AG20443 (cell line): ENCODE results near the gene ABCB9.
"Not testable (repeated sequence)": the region's sequence is repeated elsewhere in the genome, so short reads cannot be mapped to it uniquely, and the experiment has no call there.

Experiments used
- DNase-seq: peaks from one replicate; pipeline ENCODE4 v3.0.0; 2012; ENCODE audit warnings: low spot score, mixed read lengths

ABCB9 gene

GRCh38 chr12:122963941-122964265 lies 2.4 kb downstream of the ABCB9 start:
- no peak for DNase-seq

- DNase-seq, result no peak
These were observed 4.5 kb downstream of the ABCB9 start for GRCh38 chr12:122961531-122962329.

- DNase-seq, result no peak
These were observed 6.1 kb downstream of the ABCB9 start for GRCh38 chr12:122960193-122960569.

GRCh38 chr12:122959566-122960192 lies 6.6 kb downstream of the ABCB9 start:
- no peak for DNase-seq

DNA sequence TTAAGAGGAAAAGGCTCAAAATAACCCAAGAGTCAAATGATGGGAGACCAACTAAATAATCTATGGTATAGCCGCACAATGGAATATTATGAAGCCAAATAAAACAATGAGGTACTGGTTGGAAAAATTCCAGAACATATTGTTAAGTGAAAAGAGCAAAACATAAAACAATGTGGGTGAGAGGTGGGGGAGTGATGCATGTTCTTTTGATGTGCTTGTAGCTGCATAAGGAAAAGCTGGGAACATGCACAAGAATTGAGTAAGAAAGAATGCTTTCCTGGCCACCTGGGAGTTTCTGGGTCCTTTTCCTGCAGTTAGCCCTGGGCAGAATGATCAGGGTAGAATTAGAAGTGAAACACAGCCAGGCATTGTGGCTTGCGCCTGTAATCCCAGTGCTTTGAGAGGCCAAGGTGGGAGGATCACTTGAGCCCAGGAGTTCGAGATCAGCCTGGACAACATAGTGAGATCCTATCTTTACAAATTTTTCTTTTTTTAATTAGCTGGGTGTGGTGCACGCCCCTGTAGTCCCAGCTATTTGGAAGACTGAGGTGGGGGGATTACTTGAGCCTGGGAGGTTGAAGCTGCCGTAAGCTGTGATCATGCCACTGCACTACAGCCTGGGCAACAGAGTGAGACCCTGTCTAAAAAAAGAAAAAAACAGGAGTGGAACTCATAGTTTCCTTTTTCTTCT lies 7.9 kb downstream of the ABCB9 start:
- DNase-seq, result no peak

GRCh38 chr12:122956035-122956434 lies 10.2 kb downstream of the ABCB9 start:
- DNase-seq, result no peak

GRCh38 chr12:122955156-122955555 lies 11.1 kb downstream of the ABCB9 start:
- no peak for DNase-seq

GRCh38 chr12:122951979-122952892 lies 14.0 kb downstream of the ABCB9 start:
- peak; percentile 90 for DNase-seq

DNA sequence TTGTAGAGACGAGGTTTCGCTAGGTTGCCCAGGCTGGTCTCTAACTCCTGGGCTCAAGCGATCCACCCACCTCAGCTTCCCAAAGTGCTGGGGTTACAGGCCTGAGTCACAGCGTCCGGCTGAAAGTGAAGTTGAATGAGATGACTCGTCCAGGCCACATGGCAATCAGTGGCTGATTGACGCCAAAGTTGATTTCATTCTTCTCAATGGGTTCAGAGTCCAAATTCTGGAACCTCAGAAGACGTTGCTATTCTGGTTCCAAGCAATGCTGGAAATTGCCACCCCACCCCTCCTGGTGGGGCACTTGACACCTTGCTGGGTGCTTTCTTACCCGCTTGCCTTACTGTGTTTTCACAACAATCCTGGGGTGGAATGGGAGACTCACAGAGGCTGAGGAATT lies 14.9 kb downstream of the ABCB9 start:
- DNase-seq, result no peak

DNA sequence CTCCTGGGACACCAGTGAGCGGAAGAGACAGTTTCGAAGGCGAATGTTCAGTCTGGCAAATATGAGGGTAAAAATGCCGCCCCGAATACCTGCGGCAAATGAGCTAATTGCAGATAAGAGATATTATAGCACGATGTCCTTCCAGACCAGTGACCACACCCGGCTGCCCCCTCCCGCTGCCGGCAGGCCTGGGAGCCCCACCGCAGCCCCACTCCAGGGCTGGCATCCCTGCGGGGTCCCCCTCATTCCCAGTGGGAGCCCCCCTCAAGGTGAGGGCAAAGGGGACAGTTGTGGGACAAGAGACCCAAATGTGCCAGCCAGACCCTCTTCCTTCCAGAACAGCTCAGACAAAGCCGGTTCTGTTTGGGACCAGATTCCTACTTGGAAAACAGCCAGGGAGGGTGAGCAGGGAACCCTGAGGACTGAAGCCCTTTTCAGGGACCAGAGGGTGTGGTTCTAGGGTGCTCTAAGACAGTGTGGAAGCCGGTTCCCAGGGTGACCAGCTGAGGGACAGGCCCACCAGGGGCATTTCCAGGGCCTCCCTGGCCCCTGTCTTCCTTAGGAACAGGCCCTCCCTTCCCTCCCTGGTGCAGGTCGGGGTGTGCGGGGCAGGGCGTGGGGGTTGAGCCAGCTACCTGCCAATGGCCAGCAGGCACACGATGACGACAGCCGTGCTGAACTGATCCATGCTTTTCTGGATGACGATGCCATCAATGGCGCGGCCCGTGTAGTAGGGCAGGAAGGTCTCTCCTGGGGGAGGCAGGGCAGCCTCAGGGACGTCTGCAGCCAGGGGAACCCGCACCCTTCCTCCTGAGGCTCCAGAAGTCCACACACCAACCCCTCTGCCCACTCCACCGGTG lies 16.2 kb downstream of the ABCB9 start:
- no peak for DNase-seq

GRCh38 chr12:122949405-122949804 lies 16.9 kb downstream of the ABCB9 start:
- no peak for DNase-seq

DNA sequence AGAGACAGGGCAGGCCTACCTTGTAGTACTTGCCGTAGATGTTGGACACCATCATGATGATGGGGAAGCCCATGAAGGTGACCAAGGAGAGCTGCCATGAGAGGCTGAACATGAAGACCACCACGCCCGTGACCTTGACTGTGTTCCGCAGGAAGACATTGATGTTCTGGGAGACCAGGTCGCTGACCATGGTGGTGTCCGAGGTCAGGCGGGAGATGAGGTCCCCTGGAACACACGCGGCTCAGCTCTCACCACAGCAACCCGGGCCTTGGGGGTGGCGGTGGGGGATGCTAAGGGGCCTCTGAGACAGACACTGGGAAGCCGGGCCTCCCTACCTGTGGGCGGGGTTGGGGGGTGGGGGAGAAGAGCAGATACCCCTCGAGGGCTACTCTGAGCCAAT lies 17.7 kb downstream of the ABCB9 start:
- no peak for DNase-seq

- no peak for DNase-seq
These were observed 18.9 kb downstream of the ABCB9 start for GRCh38 chr12:122947352-122947792.

DNA sequence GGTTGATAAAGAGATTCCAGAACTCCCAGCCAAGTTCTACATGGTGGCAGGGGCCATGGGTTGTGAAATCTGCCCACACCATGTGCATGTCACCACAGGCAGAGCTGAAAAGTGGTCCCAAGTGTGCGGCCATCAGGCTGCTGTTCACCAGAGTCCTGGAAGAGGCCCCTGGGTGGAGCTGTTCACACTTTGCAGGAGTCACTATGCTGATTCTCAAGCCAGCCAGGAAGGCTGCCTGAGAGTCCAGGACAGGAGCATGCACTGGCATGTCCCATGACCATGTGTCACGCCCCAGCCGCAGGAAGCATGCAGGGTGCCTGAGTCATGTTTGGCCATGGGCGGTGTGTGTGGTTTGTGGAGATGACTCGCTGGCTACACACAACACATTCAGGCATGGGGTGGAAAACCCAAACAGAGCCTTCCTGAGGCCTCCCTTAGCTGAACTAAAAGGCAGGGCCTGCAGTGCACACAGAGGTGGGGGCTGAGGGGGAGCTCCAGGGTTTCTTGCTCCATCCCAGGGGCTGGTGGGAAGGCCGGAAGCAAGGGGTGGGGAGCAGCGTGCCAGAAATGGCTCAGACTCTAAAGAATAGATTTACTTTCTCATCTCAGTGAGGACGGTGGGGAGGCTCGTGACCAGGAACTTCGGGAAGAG lies 19.4 kb downstream of the ABCB9 start:
- DNase-seq, result peak; percentile 98

GRCh38 chr12:122944605-122945592 lies 21.4 kb downstream of the ABCB9 start:
- no peak for DNase-seq

- no peak for DNase-seq
These were observed 23.1 kb downstream of the ABCB9 start for GRCh38 chr12:122943196-122943595.

- DNase-seq, result no peak
These were observed 23.6 kb downstream of the ABCB9 start for GRCh38 chr12:122942637-122943036.

- not testable (repeated sequence) for DNase-seq
These were observed 24.9 kb downstream of the ABCB9 start for GRCh38 chr12:122941351-122941750.

- DNase-seq, result no peak
These were observed 27.1 kb downstream of the ABCB9 start for GRCh38 chr12:122939125-122939524.
